OCI-M2 (cell line): Measurements from ENCODE around the gene KAT5.
A peak's percentile ranks its signal among the peaks of the same experiment; 100 is the strongest.
"Not testable (repeated sequence)": the region's sequence is repeated elsewhere in the genome, so short reads cannot be mapped to it uniquely, and the experiment has no call there.

Experiments
- DNase-seq: peaks from one replicate; lab custom pipeline; 2025; ENCODE audit not compliant: unreplicated experiment; lab: John Stamatoyannopoulos, UW

The KAT5 gene

GRCh38 chr11:65711785-65712632, at the start of gene KAT5:
Gene KAT5 (plus strand): TSS chr11:65712252. CDS start chr11:65712268, 16 bp downstream.
- peak; percentile 72 for DNase-seq

- no peak for DNase-seq
Observed at GRCh38 chr11:65662799-65663638, 49.0 kb upstream of the KAT5 start, which contains the start of gene RELA. Gene RELA (minus strand): TSS chr11:65662916. CDS start chr11:65662832, 84 bp downstream.

DNA sequence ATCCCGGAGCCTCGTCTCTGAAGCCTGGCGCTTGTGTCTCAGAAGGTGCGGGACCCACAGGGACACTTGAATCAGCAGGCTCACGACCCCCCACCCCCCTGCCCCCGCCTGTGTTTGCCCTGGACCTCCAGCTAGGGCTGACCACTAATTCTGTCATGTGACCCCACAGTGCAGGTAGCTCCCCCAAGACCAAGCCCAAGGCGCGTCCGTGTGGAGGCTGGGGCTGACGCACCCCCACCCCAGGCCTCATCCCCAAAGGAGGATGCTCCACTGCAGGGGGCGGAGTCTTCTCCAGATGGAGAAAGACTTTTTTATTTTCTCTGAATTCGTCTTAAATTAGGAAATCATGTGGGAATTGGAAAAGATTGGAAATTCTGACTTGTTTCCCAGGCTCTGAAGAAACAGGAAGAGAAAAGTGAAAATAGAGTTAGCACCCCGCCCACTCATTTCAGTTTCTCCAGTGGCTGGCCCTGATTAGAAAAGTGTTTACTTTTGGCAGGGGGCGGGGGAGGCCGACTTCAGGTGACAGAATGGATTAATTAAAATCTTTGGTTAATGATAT, 48.3 kb upstream of the KAT5 start:
- DNase-seq: no peak

- DNase-seq: no peak
Observed at GRCh38 chr11:65672180-65672860, 39.7 kb upstream of the KAT5 start.

DNA sequence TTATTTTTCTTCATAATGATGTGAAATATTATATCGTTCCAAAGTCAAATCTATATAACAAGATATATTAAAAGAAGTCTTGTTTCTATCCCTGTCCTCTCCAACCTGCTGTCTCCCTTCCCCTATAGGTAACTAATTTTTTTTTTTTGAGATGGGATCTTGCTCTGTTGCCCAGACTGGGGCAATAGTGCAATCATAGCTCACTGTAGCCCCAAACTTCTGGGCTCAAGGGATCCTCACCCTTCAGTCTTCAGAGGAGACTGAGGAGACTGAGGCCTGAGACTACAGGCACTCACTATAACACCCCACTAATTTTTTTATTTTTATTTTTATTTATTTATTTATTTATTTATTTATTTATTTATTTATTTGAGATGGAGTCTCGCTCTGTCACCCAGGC, 39.1 kb upstream of the KAT5 start:
- no peak for DNase-seq

- no peak for DNase-seq
Observed at GRCh38 chr11:65680192-65680743, 31.8 kb upstream of the KAT5 start.

GRCh38 chr11:65683480-65683879, 28.6 kb upstream of the KAT5 start:
- DNase-seq: not testable (repeated sequence)

DNA sequence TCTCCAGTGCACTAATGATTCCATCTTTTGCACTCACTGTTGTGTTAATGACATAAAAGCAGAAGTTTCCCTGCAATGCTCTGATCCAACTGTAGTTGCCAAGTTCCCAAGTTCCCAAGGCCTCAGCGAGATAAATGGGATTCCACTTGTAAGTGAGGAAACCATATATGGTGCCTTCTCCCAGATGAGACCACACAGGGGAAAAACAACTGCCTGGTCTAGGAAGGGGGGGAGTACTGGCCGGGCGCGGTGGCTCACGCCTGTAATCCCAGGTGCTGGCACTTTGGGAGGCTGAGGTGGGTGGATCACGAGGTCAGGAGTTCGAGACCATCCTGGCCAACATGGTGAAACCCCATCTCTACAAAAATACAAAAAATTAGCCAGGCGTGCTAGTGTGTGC, 26.1 kb upstream of the KAT5 start:
- no peak for DNase-seq

DNA sequence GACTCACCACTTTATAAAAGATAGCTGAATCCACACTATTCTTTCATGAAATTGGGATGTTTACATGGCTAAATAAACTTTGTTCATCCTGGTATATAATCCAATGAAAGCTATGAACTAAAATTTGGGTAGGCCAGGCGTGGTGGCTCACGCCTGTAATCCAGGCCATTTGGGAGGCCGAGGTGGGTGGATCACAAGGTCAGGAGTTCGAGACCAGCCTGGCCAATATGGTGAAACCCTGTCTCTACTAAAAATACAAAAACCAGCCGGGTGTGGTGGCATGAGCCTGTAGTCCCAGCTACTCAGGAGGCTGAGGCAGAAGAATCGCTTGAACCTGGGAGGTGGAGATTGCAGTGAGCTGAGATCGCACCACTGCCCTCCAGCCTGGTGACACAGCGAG, 20.2 kb upstream of the KAT5 start:
- not testable (repeated sequence) for DNase-seq

DNA sequence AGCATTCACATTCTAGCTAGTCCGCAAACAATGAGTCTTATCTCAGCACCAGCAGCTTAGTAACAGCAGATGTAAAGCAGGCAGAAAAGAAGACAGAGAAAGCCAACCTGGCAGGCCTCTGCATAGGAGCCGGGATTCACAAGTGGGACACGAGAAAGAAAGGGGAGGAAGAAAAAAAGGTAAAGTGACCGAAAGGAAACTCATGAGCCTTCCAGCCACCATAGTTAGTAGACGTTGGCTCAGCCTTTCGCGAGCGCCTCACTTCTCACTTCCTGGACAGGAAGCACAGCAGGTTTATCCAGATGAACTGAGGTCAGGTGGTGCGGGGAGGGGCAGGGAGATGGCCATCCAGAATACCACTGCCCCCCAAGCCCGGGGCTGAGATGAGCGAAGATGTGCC, 19.7 kb upstream of the KAT5 start:
- DNase-seq: no peak

DNA sequence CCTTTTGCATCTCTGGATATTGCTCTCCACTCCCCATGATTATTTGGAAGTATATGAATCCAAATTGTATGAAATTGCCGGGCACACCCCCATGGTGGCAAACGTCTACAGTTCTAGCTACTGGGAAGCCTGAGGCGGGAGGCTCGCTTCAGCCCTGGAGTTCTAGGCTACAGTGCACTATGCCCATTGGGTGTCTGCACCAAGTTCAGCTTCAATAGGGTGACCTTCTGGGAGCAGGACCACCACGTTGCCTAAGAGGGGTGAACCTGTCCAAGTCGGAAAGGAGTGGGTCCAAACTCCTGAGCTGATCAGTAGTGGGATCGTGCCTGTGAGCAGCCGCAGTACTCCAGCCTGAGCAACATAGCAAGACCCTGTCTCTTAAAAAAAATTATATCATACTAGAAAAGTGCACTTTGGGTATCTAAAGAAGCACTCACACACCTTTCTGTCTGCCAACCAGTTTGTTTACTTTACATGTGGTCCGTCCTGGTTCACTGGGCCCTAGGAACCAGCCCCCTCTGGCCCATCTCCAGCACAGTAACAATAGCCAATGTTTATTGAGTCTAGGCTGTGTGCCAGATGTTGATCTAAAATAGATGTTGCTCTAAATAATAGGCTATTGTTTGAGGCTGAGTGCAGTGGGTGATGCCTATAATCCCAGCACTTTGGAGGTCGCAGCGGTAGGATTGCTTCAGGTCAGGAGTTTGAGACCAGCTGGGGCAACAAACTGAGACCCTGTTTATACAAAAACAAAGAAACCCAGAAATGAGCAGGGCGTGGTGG, 16.4 kb upstream of the KAT5 start:
- no peak for DNase-seq

- DNase-seq: no peak
Observed at GRCh38 chr11:65696802-65697552, 15.1 kb upstream of the KAT5 start.

GRCh38 chr11:65698205-65698604, 13.8 kb upstream of the KAT5 start:
- no peak for DNase-seq

DNA sequence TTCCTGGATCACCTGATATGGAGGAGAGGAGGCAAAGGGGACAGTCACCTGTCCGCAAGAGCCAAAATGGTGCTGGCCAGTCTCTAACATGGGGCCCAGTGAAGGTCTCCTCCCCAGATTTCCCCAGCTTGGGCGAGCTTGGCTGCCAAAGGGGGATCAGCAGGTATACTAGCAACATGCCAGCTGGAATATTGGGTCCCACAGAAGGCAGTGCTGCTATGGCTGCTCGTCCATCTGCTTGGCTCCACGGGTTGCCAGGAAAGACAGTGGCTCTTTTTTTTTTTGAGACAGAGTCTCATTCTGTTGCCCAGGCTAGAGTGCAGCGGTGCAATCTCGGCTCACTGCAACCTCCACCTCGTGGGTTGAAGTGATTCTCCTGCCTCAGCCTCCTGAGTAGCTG, 12.7 kb upstream of the KAT5 start:
- no peak for DNase-seq

DNA sequence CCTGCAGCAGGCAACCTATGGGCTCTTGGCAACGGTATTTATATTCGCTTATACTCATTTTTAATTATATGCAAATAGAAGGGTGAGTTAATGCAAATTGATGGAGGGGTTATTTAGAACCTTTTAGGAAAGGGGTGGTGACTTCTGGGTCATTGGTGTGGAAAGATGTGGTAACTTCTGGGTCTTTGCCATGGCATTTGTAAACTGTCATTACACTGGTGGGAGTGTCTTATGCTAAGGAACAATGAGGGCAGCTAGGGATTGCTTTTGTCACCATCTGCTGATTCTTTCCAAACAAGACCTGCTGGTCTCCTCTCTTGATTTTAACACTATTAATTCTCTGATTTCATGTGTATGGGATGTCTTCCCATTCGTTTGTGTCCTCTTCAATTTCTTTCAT, 11.7 kb upstream of the KAT5 start:
- no peak for DNase-seq

GRCh38 chr11:65701686-65702085, 10.4 kb upstream of the KAT5 start:
- no peak for DNase-seq

- no peak for DNase-seq
Observed at GRCh38 chr11:65703846-65704245, 8.2 kb upstream of the KAT5 start.

GRCh38 chr11:65706303-65706763, 5.7 kb upstream of the KAT5 start:
- DNase-seq: not testable (repeated sequence)

- DNase-seq: not testable (repeated sequence)
Observed at GRCh38 chr11:65707002-65707401, 5.0 kb upstream of the KAT5 start.
